Measurements from ENCODE around the gene C2orf92. TPM values are rescaled to one million over a fixed set of nuclear protein-coding genes. Genes with fewer than 3 reads are reported as not detected.
"Not testable (repeated sequence)": the region's sequence is repeated elsewhere in the genome, so short reads cannot be mapped to it uniquely, and the experiment has no call there.

Gene C2orf92
- total RNA-seq, 1 experiment from 2014 or later = 8.6 TPM

DNA sequence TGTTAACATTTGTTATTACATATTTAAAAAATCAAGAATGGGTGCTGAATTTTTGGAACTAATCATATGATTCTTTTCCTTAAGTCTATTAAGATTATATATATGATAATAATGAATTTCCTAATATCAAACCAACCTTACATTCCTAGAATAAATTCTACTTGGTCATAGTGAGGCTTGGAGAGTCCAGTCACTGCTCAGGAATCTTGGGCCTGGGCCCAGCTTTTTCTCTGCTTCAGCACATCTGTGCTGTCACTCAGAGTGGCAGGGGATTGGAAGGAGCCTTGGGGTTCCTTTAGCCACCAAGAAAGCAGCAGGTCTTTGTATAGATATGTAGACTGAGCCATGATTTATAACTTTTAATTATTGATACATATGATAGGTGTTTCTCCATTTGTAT is 24.0 kb downstream of the C2orf92 start:
- DNase-seq (ENCODE audit: low spot score) = peak; percentile 39

DNA sequence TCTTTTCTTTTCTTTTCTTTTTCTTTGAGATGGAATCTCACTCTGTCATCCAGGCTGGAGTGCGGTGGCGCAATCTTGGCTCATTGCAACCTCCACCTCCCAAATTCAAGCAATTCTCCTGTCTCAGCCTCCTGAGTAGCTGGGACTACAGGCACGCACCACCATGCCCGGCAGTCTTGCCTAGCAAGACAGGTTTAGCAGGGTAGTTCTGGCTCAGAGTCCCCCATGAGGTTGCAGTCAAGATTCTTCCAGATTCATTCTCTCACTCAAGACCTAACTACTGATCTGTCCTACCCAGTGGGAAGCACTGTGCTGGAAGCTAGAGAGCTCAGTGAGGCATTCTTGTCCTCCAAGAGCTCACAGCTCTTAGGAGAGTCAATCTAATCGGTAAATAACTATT is 26.2 kb downstream of the C2orf92 start:
- DNase-seq (ENCODE audit: low spot score) = no peak

DNA sequence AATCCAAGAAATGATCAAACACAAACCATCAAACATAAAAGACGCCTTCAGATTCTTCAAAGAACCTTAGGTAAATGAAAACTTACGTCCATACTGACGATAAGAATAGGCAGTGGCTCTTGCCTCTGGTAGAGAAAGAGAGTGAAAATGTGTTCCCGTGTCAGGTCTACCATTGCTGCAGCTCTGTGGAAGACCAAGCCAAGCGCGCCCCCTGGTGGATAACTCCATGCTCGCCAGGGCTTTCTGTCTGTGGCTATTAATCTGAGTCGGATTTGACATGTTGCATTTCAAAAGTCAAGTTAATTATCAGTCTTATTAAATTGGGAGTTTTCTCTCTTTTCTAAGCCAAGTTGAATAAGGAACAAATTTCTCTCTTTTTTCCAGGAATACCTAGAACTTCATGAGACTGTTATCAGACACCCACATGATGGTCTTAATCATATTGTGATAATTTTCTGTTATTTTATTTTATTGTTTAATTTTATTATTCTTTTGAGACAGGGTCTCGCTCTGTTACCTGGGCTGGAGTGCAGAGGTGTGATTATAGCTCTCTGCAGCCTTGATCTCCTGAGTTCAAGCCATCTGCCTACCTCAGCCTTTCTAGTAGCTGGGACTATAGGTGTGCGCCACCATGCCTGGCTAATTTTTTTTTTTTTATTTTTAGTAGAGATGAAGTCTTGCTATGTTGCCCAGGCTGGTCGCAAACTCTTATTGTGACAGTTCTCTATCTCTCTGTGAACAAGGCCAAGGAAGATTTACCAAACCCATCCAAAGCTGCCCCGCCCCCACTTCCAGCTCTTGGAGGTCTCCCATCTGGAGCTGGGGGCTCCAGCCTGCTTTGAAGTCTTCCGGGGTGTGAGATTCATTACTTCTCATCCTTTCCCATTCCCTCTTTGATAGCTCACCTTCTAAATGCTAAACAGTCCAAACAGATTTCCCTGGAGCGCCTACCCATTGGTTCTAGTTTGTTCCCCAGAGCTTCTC is 28.0 kb downstream of the C2orf92 start:
- peak; percentile 81 for DNase-seq (ENCODE audit: low spot score)

DNA sequence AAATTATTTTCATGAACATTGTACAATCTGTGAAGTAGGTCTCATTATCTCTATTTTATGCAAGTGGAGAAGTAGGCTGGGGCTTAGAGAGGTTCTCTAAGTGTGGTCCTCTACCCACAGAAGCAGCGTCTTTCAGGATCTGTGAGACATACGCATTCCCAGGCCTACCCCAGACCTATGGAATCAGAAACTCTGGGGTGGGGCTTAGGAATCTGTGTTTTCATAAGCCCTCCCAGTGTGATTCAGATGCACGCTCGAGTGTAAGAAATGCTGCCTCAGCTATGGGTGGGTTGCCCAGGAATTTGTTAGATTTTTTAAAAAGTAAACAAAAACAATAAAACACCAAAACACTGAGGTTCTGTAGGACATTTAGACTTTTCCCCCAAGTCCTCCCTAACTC is 29.0 kb downstream of the C2orf92 start:
- no peak for DNase-seq (ENCODE audit: low spot score)

DNA sequence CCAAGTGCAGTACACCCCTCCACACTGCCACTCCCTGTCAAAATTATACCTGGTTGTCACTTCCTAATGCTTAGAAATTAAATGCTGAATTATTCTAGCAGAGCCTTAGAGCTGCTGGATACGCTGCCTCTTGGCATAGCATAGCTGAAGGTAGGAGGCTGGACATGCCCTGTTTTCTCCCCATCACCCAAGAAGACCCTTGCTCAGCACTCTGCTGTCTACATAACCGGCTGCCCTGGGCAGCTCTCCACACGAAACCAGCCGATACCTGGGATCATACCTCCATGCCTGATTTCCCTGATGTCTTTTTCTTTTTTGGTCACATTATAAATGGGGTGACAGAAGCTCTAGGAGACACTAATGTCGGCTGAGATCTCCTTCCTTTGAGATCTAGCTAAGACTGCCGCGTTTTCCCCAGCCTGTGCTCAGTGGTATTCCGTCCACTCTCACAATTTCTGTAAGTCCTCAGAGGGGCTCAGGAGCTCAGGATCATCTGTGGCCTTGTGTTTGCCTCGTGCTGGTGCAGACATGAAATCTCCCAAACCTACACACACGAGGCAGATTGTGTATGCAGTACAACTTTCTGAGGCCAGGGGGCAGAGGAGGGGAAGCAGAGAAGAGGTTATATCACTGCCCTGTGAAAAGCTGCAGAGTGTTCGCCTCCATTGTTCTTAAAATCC is 30.4 kb downstream of the C2orf92 start:
- DNase-seq (ENCODE audit: low spot score) = peak; percentile 55

- no peak for DNase-seq (ENCODE audit: low spot score)
Observed at GRCh38 chr2:97701186-97701585, 31.7 kb downstream of the C2orf92 start.

DNA sequence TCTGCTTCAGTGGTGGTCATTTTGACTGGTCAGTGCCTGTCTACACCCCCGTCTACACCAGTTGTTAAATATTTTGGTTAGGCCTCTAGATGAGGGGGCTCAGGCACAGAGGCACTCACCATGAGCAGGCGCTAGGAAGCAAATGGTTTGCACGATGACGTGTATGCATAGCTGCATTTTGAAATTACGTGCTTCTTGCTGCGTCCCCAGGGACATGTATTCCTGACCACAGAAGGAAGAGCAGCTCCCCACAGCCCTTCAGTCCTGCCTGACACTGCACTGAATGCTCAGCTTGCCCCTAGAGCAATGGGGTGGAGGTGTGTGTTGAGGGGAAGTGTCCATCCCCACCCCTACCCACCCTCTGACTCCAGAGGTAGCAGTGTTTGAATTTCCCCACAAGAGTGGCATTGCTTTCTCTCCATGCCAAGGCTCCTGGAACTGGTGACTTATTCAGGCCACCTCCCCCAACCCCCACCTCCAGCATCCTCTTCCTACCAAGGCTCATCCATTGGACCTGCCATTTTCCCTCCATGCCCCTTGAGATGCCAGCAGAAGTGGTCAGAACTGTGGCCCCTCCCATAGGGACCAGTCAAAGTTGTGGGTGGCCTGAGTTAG is 32.4 kb downstream of the C2orf92 start:
- DNase-seq (ENCODE audit: low spot score) = no peak

GRCh38 chr2:97702731-97703470 is 33.4 kb downstream of the C2orf92 start:
- DNase-seq (ENCODE audit: low spot score) = no peak

GRCh38 chr2:97703741-97704140 is 34.2 kb downstream of the C2orf92 start:
- no peak for DNase-seq (ENCODE audit: low spot score)

- no peak for DNase-seq (ENCODE audit: low spot score)
Observed at GRCh38 chr2:97704989-97705388, 35.5 kb downstream of the C2orf92 start.

DNA sequence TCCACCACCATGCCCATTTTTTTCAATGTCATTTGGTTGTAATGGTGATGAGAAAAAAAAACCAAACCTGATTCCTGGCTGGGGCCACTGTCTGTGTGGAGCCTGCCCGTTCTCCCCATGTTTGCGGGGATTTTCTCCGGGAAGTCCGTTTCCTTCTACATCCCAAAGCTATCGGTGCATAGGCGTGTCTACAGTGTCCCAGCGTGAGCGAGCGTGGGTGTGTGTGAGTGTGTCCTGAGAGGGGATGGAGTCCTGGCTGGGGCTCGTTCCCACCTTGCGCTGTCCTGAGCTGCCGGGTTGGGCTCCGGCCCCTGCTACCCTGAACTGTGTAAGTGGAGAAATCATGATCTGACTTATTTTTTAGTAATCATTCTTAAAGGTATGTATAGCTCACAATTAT is 36.6 kb downstream of the C2orf92 start:
- DNase-seq (ENCODE audit: low spot score) = no peak

DNA sequence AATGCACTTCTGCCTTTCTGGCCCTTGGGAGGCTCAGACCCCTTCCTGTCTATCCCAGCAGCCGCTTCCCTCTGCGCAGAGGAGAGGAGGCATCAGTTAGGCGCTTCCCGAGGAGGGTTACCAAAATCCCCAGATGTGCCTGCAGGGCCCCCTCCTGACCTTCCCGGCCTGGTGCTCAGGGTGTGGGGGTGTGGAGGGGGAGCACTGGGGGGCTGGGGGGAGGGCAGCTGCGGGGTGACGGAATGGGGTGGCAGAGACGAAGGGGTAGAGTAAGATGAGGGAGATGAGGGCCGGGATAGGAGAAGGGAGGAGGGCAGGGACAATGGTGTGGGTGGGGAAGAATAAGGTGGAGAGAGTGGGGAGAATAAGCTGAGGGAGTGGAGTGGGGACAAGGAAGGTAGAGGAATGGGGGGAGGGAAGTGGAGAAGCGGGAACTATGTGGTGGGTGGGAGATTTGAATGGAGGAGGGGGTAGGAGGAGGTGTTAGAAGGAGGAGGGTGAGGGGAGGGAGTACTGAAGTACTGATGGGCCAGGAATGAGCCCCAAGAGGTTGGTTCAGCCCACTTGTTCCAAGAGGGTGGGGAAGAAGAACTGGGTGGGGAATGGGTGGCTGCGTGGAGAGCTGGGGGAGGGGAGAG is 37.3 kb downstream of the C2orf92 start:
- no peak for DNase-seq (ENCODE audit: low spot score)

- no peak for DNase-seq (ENCODE audit: low spot score)
Observed at GRCh38 chr2:97707362-97708047, 38.0 kb downstream of the C2orf92 start.

GRCh38 chr2:97708048-97708380 is 38.5 kb downstream of the C2orf92 start:
- DNase-seq (ENCODE audit: low spot score) = no peak

DNA sequence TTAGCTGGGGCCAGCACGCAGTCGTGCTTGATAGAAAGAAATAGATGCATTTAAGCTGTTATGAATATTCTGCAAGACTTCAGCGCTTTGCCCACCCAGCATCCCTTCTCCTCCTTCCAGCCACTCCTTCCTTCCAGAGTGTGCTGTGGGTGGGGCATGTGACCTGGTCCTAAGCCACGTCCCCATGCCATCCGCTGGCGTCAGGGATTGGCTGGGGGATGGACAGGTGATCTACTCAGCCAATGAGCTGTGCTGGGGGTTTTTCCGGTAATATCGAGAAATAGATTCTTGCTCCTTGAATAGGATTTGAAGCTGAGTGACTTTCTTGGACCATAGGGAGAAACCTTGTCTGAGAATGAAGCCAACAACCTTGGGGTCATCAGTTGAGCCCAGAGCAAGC is 39.1 kb downstream of the C2orf92 start:
- DNase-seq (ENCODE audit: low spot score) = no peak

GRCh38 chr2:97711394-97711711 is 41.8 kb downstream of the C2orf92 start:
- DNase-seq (ENCODE audit: low spot score) = no peak

DNA sequence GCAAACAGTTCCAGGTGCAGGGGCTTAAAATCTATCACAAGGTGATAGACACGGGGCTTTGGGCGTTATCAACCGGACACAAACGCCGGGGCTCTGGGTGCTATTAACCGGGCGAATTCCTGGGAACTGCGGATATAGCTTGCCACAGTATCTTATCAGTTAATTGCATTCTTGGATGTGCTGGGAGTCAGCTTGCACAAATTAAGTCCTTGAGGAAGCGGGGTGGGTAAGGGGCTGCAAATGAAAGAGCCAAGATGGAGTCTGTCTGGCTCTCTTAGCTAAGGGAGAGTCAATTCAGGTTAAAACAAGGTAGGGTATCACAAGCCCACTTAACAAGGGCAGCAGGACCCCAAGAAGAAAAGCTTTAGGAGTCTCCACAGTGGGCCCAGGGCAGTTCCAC is 42.7 kb downstream of the C2orf92 start:
- DNase-seq (ENCODE audit: low spot score) = not testable (repeated sequence)

DNA sequence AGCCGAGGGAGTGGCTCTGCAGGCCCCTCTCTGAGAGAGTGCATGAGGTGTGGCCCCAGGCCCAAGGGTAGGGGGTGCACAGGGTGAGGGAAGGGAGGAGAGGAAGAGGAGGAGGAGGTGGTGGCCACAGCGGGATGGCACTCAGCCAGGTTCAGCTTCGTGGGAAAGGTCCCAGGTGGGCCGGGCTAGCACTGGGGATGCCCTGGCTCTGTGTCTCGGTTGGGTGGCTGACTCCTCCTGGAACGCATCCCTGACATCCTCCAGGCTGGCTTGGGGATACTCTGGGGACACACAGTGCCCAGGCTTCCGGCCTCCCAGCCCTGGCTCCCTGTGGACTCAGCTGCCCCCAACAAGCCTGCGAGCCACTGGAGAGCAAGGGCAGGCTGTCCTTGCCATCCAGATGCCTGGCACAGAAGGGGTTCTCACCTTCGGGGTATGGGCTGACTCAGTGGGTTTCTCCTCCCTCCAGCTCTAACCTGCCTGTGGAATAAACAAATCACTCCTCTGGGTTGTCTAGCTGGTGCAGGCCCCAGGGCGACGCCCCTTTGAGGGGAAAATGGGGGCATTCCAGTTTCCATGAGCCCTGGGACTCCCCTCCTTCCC is 43.3 kb downstream of the C2orf92 start:
- no peak for DNase-seq (ENCODE audit: low spot score)

DNA sequence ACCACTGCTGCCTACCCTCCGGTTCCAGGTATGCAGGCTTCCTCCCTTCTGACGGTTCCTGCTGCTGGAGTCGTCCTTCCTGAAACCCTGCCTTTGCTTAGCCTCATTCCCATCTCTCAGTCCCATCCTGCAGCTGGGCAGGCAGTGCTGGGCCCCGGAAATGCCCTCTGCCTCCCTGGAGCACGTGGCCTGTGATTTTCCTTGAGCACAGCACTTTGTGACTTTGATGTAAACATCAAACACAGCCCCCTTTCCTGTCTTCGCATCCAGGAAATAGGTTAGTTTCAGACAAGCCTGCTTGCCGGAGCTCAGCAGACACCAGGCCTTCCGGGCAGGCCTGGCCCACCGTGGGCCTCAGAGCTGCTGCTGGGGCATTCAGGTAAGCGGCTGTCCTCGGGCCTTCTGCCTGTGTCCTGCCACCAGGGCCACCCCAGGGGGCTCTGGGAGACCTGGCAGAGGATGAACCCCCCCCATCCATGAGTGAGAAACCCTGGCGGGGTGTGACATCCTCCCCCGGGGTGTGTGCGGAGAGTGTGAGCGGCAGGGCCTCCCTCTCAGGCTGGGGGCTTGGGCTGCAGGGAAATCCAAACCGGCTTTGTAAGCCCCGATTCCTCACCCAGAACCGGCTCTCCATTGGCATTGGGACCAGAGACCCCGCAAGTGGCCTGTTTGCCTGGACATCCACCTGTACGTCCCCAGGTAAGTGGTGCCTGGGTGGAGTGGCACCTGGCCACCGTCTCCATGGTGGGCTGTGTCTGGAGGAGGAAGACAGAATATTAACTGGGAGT is 44.0 kb downstream of the C2orf92 start, which contains the start of gene ZAP70:
TSS of gene ZAP70 (plus strand) at position 281 of the 788 bp plus-strand sequence. CDS start 10,461 bp downstream, outside the sequence.
- DNase-seq (ENCODE audit: low spot score) = no peak
